GM13977 (cell line): ENCODE measurements around the gene CACNA2D1.
A peak's percentile ranks its signal among the peaks of the same experiment; 100 is the strongest.
"Not testable (repeated sequence)": the region's sequence is repeated elsewhere in the genome, so short reads cannot be mapped to it uniquely, and the experiment has no call there.

Experiments
- DNase-seq: peaks from one replicate; pipeline ENCODE4 v3.0.0; 2012; ENCODE audit warnings: low spot score
- CTCF ChIP-seq: IDR thresholded peaks from 2 replicates; pipeline ENCODE4 v1.5.1; 2012; ENCODE audit warnings: mild to moderate bottlenecking, control low read depth; ENCODE audit not compliant: insufficient read depth; ENCODE audit errors: extremely low read depth, missing control alignments
- in situ Hi-C: fragments of 300-500 bp; cut with MboI; formaldehyde crosslinking; loops from one replicate; pipeline ENCODE4 v1.12.0; 2022; ENCODE audit warnings: low sequenced_read_pairs, low pct_unique_long_range_greater_than_20kb, mixed read lengths, inconsistent platforms; ENCODE audit not compliant: unreplicated experiment

Gene CACNA2D1

DNA sequence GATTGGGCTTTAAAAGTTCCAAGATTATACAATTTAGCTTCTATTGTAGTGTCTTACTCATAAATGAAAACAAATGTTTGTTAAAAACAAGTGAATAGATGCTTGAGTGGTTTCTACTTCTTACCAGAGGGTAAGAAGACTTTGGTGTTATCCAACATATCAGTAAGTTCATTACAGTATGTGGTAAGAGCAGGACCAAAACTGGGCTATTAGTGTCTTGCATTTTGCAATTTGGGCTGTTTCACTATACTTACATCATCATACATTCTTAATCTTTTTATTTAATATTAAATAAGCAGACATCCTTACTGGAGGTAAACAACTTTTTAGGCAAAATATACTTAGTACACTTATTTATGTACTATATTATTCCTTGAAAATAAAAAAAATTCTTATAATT, 425.4 kb downstream of the CACNA2D1 start:
- TF ChIP-seq CTCF = no peak
- no peak for DNase-seq
- in situ Hi-C loops = no loop called here

DNA sequence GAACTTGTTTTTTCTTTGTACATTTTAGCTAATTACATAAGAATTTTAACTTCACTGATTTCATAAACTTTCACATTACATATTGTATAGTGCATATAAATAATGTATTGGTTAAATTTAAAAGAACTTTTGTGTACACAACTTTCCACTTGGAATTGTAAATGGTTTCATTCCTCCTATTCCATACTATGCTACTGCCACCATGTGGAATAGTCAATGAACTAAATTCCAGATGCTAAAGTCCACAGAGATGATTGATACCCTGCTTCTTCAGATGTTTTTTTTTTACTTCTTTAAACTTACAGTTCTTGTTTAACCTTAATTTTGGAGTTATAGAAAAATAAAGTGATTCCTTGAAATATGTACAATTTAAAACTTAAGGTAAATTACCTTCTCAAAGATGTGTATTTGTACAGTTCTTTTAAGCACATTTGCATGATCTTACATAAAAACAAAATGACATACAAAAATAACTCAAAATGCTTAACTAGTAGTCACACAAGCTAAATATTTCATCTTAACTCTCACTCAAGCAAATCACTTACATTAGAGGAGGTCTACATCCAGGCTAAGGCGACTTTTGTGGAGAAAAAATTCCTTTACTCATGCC, 426.1 kb downstream of the CACNA2D1 start:
- TF ChIP-seq CTCF = peak; percentile 42
- no peak for DNase-seq
- in situ Hi-C loops = no loop called here

- no peak for DNase-seq
- in situ Hi-C loops = no loop called here
- TF ChIP-seq CTCF = no peak
Measured at GRCh38 chr7:82015751-82016150, 427.8 kb downstream of the CACNA2D1 start.

- DNase-seq, in situ Hi-C loops: not testable (repeated sequence)
Measured at GRCh38 chr7:82014574-82014973, 429.0 kb downstream of the CACNA2D1 start.

GRCh38 chr7:82012453-82012852, 431.1 kb downstream of the CACNA2D1 start:
- no peak for TF ChIP-seq CTCF
- DNase-seq = no peak
- in situ Hi-C loops = no loop called here

DNA sequence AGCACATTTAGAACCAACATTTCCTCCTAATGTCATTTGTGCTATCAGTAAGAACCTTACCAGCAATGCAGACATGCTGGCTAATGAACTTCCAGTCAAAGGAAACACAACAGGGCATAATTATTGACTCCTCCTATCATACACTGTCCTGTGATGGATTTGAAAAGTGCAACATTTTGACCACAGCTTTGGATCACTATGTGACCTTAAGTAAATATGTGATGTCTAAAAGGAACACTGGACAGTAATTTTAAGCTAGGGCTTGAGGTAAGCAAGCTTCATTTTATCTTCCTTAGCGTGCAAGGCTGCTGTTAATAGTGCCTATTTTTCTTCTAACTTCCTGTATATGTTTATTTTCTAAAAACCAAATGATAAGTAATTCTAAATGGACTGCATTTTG, 433.2 kb downstream of the CACNA2D1 start:
- no peak for TF ChIP-seq CTCF
- in situ Hi-C loops = no loop called here
- no peak for DNase-seq

DNA sequence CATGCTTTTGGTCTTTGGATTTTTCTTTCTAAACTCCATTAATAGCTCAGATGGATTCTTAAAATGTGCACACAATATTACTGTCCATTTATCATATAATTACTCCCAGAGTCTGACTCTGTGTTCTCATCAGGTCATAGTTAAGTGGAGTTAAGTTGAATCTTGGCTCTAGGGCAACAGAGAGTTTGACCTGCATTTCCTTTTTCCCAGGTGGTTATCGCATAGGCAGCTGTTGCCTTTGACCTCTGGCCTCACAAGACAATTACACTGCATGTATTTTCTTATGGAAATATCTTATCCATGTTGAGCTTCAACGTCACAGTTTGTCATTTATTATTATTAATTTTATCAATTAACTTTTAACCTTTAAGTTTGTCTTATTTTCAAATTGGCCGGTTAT, 436.3 kb downstream of the CACNA2D1 start:
- no peak for DNase-seq
- in situ Hi-C loops = no loop called here
- no peak for TF ChIP-seq CTCF
